ENCODE data around the gene PRPS1L1.

PRPS1L1 gene

DNA sequence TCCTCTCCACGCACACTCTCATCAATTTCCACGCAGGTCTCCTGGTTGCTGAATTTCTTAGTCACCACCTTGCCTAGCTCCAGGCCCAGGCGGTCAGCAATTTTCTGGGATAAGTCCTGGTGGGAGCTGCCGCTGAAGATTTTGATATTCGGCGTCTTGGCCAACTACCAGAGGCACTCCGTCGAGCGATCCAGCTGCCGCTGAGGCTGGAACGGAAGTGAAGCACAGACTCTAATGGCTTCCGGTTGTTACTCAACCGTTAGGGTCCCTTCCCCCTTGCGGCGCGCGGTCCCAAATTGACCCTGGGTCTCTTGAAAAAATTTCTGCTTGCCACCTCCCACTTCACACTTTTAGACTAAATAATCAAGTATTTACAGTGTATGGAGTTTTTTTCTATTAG lies at the start of gene PRPS1L1:
Gene PRPS1L1, minus strand, starts transcription at position 219 of the 400 bp plus-strand sequence.
- no peak for DNase-seq

DNA sequence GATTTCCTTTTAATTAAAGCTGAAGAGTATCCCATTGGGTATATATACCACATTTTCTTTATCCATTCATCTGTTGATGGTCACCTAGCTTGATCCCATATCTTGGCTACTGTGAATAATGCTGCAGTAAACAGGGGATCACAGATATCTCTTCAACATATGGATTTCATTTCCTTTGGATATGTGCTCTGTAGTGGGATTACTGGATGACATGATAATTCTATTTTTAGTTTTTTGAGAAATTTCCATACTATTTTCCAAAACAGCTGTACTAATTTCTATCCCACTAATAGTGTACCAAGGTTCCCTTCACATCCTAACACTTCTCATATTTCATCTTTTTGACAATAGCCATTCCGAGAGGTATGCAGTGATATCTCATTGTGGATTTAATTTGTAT lies 48.8 kb upstream of the PRPS1L1 start:
- DNase-seq: no peak

DNA sequence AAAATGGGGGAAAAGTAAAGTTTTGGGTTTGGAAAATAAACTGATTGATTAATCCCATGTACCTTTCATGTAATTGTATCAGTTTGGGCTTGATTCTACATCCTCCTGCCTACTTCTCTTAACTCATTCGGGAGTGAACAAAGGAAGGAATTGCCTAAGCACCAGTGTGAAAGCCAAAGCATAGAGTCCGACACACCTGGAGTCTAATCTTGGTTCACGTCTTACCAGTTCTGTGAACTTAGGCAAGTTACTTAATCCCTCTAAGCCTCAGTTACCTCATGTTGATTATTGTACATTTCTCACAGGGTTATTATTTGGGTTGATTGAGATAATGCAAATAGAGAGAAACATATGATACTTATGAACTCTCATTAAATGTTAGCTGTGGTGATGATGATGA lies 41.1 kb upstream of the PRPS1L1 start:
- DNase-seq: no peak

DNA sequence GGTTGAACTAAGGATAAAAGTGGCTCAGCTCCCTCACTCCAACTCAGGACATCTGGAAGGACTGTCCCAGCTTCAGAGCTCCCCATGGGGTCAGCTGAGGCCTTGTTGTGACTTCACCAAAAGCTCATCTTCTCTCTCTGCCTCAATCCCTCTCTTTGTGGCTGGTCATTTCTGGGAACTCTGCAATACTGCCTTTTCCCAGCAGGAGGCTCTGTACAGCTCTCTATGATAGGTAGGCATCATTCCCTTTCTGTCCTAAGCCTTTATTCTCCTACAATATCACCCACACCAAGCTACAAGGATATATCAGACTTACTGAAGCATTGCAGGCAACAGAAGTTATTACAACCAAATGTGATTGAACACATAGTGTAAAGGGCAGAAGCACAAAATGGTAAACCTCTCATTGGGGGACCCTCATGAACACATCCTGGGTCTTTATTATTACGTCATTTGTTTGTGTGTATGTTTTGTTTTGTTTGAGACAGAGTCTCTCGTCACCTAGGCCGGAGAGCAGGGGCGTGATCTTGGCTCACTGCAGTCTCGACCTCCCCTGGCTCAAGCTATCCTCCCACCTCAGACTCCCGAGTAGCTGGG lies 36.7 kb upstream of the PRPS1L1 start:
- DNase-seq: no peak

DNA sequence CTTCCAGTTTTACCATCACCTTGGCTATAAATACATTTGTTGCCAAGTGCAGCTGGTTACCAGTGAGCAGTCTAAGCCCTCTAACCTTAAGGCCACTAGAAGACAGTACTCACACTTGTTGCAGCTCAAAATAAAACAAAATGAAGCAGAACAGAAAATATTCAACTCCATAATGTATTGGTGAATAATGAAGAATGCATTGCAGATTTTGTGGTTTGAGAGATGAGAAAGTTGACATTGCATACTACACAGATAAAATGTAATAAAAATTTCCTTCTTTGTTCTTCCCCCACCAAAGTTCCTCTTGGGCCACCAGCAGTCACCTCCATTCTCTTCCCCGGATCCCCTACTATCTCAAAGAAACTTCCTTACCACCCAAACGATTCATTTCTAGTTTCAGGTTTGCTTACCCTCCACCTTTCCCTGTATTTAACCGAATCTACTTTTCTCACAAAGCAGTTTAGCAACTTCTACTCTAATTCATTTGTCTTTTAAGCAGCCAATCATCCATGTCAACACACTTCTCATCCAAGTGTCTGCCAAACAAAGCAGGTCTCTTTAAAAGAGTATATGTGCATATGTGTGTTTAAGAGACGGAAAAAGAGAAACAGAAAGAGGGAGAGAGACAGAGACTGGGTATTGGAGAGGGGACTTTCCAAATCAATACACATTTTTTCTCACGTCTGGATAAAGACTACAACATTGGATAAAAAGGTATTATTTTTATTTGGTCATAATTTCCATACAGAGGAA lies 35.7 kb upstream of the PRPS1L1 start:
- DNase-seq: no peak

DNA sequence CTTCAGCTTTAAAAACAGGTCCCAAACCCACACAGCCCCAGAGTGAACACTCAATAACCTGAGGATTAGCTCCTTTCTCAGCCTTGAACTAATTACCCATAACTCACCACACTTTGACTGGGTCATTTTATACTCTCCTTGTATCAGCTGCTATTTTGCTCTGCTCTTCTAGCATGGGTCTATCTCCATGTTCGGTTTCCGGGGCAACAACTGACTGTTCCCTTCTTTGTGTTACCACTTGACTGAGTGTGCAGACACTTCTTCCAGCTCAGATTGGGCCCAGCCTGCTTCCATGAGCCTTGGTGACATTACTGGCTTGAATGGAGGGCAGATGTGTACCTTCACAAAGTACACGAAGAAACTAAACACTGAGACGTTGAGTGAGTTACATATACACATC lies 31.5 kb upstream of the PRPS1L1 start:
- DNase-seq: no peak

DNA sequence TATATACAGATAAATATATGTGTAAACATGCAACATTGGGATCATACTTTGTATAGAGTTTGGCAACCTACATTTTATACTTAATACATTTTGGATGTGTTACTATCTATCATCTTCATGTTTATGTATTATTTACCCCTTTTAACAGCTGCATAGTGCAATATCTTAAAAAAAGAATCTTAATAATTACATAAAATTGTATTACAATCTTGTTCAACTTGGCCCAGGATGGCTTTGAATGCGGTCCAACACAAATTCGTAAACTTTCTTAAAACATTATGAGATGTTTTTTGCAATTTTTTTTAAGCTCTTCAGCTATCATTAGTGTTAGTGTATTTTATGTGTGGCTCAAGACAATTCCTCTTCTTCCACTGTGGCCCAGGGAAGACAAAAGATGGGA lies 26.3 kb upstream of the PRPS1L1 start:
- no peak for DNase-seq

DNA sequence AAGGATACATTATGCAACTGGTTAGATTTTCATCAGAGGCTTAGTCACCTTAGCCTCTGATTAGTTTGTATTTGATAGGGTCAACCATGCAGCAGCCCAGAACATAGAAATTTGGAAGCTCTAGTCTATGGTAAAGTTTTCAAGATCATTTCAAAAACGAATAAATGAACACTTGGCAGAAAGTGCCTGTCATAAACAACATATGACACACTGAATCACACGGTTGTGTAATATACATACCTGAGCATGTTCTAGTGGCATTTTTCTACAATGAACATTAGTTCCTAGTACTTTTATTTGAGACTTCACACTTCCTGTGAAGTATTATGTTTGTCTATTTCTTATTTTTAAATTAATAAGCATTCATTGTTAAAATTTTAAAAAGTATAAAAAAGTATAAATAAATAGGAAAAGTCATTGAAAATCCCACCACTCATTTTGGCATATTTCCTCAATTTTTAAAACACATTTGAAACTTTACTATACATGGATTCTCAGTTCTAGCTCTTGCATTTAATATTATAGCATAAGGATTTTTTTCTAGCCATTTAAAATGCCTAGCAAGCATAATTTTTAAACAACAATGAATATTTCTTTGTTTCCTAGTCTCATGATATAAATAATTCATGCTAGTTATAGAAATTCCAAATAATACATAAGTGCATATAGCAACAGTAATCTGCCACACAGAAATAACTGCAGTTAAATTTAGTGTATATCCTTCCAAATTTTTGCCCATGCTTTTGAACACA lies 25.7 kb upstream of the PRPS1L1 start:
- DNase-seq: no peak

DNA sequence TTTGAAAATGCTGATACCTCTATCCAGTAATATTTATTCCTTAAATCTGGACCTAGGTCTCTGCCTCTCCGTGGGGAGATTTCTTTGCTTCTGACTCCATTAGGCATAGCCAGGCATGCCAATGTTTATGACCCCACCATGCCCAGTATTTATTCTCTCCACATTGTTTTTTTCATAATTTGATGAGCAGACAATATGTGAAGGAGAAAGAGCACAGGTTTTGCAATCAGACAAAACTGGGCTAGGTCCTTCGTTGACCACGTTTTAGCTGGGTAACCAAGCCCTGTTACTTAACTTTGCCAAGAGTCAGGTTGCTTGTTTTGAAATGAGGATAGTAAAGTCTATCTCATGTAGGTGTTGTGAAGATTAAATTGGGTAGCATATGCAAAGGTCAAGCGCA lies 21.6 kb upstream of the PRPS1L1 start:
- no peak for DNase-seq

DNA sequence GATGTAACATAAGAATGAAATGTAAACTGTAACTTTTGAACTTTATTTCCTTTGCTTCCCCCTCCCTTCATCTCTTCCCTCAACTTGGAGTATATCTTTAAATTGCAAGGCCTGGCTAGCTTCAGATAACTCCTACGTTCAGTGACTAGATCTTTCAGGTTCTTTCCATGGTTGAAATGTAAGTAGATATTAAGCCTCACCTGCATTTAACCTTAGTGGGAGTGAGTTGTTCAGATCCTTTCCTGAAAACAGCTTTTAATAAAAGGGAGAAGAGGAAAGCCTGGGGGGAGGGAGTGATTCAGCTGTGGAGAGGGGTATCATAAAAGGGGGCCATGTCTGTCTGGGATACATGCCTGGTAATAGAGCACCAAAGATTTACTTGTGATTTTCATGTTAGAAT lies 19.0 kb upstream of the PRPS1L1 start:
- no peak for DNase-seq

DNA sequence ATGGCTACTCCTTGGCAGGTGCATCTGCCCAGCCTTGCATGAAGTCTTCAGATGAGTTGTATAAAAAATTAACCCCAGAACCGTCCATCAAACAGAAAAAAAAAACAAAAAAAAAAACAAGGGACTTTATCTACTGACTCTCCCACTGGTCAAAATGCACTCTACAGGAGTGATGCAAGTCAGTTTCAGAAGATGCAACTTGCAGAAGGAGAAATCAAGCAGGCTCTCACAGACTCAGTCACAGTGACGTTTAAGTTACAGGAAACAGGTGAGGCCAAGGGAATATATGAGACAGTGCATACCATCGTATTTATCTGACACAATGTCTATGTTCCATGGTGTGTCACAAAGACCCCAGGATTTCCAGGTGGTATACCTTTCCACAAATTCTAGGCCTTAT lies 17.5 kb upstream of the PRPS1L1 start:
- no peak for DNase-seq

DNA sequence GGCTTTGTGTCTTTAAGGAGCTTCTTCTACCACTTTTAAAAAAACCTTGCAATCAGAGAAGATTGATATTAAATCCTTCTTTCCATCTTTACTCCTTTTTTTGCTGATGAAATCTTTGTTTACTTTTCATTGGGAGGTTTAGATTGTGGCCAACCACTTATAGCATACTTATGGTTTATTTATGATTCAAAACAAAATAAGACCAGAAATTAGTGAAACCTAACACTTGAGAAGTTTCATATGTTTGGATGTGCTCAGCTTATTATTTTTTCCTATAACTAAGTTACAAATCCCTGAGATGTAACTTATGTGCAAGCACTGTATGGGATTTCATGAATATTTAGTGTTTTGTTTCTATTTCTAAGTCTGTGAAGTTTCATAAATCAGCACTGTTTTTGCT lies 13.5 kb upstream of the PRPS1L1 start:
- DNase-seq: no peak

DNA sequence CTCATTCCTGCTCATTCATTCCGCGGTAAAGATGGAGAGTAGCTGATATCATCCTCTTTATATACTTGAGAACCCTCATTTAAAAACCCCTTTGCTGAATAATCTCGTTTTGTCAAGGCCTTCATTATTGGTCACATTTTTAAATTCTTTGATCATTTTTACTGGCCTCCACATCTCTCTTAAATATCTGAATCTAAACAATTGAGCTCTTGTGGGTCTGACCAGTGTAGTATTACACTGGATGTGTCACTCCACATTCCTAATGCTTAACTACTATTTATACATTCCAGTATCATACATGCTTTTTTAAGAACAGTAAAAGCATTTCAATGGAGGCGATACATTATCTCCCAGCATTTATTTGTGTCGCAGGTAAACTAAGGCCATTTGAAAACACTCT lies 12.6 kb upstream of the PRPS1L1 start:
- DNase-seq: no peak

DNA sequence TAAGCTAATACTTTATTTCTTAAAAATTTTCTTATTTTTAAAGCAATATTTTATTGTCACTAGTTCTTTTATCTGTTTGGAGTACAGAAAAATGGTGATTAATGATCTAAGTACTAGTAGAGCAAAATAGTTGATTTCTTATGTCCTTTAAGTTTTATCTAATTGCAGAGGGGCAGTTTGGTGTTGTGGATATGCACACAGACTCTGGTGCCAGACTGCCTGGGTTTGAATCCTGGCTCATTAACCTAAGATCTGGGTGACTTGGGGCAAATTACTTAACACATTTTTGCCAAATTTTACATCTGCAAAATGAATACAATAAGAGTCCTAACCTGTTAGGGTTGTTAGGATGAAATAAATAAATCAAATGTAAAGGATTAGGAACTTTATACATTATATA lies 10.7 kb upstream of the PRPS1L1 start:
- no peak for DNase-seq

DNA sequence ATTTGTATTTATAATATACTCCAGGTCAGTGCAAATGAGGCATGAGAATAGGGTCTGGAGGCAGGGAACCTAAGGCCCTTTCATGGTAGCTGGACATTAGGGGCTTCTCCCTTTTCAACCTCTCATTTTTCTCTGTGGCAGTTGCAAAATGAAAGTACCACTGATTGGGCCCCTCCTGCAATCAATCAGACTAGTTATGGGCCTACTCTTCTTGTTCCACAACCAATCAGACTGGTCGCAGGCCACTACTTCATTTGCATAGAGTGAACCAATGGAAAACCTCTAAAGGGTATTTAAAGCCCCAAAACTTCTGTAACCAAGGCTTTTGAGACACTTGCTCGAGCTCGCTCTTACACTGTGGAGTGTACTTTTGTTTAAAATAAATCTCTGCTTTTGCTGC lies 10.0 kb upstream of the PRPS1L1 start:
- no peak for DNase-seq

DNA sequence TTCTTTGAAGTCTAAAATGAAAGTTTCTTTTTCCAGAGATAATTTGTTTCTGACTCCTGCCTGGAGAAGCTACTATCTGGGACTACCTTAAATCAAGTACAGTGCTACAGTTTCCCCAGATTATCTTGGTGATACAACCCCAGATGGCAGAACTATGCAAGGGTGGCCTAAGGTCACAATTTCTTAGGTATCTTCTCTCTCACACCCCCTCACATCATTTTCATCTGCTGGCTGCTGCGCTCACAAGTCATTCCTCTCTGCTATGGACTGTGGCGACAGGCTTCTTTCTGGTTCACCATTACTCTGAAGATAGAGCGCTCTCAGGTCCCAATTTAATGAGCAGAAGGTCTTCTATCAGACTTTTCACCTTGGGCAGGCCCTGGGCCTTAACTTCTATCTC lies 9.1 kb upstream of the PRPS1L1 start:
- DNase-seq: no peak

DNA sequence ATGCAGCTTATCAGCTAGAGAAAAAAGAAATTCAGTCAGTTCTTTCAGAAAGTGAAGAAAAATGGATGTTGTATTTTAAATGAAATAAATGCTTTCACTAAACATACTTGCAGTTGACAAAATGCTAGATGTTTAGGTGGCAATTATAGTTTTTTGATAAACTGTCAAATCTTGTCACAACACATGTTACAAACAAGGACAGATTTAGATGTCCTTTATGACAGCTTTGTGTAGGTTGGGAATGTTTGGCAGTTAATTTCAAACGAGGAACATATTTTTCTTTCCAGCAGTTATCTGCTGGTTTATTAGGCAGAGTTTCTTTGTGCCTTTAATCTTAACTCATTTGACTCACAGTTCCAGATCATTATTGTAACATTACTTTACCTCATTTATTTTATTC lies 3.1 kb upstream of the PRPS1L1 start:
- DNase-seq: no peak

DNA sequence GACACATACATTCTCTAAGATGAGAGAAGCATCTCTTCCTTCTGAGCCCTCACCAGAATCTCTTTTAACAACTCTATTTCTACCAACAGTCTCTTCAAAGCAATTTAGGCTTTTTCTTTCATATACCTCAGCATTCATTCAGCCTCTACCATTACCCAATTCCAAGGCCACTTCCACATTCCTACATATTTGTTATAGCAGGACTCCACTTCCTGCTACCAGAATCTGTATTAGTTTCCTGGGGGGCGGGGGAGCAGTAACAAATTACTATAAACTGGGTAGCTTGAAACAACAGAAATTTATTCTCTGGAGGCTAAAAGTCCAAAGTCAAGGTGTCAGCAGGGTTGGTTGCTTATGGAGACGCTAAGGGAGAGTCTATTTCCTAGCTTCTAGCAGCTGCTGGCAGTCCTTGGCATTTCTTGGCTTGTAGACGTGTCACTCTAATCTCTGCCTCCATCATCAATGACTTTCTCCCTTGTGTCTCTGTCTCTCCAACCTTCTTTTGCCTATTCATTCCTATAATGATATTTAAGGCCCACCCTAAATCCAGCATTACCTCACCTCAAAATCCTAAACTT lies 7.4 kb downstream of the PRPS1L1 start:
- no peak for DNase-seq

DNA sequence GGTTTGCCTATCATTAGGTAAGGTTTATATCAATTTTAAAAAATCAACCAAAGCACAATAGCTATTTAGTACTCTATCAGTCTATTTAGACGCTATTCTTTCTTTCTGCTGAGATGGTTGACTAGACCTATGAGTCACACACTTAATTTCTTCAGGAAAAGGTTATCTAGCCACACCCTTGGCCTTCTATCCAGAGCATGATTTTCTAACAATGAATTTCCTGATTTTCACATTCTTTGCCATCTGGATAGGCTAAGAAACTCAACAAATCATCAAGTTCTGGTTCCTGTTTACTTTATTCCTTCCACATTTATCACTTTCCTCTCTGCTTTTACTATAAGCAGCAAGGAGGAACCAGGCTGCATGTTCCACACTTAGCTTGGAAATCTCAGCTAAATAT lies 8.1 kb downstream of the PRPS1L1 start:
- DNase-seq: no peak

DNA sequence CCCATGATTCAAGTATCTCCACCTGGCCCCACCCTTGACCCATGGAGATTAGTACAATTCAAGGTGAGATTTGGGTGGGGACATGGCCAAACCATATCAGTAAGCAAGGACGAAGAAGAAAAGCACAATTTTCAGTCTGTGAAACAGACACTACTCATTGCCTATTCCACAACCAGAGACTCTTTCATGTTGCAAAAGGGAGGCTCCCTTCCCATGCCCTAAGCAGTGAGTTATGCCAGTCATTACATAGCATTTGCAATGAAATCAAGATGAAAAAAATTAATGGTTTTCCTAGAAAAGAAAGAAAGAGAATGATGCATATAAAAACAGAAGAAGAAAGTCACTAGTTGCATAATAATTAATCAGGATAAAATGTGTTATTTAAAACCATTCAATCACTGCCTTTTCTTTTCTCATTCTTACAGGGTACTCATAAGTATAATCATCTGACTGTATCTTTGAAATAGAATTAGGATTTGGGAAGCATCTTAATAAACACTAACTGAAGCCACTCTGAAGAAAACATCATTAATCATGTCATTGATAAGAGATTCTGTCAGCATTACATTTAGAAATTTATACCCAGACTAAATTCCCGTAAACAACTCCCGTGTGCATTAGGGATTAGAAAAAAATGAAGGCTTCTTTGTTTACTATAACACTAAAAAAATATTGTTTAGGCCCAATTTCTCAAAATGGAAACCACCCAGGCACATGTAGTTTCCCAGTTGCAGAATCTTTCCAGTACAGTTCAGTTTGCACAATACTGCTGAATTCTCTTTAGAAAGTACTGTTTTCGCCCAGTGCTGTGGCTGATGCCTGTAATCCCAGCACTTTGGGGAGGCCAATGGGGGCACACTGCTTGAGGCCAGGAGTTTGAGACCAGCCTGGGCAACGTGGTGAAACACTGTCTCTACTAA lies 9.1 kb downstream of the PRPS1L1 start:
- DNase-seq: no peak

DNA sequence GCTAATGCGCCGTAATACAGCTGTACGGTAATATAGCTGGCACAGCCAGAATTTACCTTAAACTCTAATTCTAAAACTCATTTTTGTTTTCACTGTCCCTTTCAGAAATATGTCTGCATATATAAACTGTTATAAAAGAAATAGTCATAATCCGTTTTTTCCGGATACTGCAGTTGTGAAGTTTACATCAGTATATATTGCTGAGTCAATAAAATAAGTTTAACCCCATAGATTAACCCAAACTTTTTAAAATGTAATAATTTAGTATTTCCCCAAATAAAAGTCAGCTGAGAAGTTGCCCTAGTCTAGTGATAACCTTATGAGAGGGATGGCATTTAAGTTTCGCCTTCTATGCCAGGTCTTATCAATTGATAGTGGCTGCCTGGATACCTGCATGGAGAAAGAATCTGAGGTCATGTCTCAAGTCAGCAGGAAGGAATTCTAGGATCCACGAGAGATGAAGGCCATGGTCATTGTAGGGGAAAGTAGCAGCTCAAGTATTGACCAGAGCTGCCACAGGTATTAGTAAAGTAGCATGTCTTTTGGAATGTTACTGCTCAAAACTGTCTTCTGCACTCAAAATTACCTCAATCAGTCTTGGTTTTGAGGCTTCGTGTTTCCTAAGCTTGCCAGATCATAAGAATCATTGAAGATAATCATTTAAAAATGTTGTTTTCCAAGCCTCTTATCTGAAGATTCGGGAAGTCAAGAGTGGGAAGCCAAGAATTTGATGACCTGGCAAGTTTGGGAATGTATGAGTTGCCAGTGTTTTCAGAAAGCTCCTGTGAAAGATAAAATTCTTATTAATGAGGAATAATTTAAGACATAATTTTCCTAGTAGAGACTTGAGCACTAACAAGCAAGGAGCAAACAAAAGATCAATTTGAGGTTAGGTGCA lies 10.8 kb downstream of the PRPS1L1 start:
- no peak for DNase-seq

DNA sequence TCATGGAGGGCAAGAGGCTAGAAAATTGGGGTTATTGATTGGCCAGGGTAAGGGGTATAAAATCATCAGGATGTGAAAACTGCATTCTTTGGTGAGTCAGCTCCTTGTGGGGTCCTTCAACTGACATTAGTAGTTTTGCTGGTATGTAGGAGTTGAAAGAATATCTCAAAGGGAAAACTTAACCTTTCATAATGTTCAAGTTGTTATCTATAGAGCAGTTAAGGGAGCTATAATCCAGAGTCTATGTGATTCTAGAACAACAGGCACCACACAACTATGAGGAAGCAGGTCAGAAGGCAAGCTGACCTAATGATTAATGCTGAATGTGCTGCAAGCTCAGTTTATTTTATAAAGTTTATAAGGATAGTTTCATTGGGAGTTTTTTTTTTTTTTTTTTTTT lies 13.7 kb downstream of the PRPS1L1 start:
- no peak for DNase-seq
